GM18502 (cell line): ENCODE measurements around the gene ZNF335.
A peak's percentile ranks its signal among the peaks of the same experiment; 100 is the strongest.
"Not testable (repeated sequence)": the region's sequence is repeated elsewhere in the genome, so short reads cannot be mapped to it uniquely, and the experiment has no call there.

Experiments used
- ATAC-seq: cut with Tn5 transposase; IDR thresholded peaks from one replicate; pipeline ENCODE4 v1.9.1; 2021; ENCODE audit warnings: mild to moderate bottlenecking; ENCODE audit not compliant: unreplicated experiment, poor library complexity

The ZNF335 gene

DNA sequence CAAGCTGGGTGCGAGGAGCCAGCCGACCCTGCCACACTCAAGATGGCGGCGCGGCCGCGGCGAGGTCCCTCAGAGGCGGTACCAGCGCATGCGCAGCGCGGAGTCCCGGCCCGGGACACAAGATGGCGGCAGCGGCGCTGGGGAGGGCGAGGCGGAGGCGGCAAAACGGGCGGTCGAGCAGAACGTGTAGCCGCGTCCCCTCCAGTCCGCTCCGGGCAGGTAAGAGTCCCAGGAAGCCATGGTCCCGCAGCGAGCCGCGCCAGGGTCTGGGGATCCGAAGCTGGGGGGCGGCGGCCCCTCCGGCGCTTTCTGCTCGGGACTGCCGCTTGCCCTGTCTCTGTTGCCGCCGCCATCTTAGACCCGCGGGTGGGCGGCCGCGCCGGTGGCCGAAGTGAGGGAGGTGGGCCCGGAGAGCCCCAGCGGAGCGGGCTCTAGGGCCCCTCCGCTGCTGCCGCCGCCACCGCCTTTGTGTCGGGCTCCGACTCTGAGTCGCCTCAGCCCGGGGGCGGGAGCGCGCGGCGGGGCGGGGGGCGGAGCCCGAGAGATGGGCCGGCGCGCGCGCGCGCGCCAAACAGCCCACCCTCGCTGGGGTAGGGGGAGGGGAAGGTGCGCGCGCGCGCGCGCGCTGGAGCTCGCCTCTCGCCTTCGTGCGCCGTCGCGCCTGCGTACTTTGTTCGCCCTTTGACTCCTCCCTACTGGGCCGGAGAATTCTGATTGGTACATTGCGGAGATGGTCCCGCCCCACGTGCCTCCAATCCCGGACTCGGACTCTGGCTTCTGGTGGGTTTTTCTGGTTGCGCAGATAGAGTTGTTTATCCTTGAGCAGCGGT is 37.2 kb downstream of the ZNF335 start, which contains the start of gene PCIF1:
PCIF1 (plus strand) TSS at position 98 of the 830 bp plus-strand sequence. CDS start 4,317 bp downstream, outside the sequence.
- peak; percentile 77 for ATAC-seq

DNA sequence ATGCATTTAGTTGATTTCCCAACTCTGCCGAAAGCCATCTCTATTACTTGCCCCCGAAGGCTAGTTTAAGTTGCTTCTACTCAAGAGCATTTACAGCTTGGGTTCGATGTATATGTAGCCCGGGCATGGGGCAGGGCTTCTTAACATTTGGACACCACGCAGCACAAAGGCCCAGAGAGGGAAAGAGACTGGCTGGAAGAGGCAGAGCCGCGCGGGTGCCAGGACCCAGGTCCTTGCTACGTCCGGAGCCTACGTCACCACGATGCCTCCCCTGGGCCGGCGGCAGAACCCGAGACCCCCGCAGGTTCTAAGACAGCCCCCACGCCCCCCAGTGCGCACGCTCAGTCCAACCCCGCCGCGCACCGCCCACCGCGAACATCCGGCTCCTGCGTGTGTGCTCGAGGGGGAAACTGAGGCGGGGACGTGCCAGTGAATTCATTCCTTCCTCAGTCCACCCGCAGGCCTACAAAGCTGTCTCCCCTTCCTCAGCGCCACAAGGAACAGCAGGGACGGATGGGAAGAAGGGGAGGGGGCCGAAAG is 37.9 kb downstream of the ZNF335 start:
- peak; percentile 17 for ATAC-seq

DNA sequence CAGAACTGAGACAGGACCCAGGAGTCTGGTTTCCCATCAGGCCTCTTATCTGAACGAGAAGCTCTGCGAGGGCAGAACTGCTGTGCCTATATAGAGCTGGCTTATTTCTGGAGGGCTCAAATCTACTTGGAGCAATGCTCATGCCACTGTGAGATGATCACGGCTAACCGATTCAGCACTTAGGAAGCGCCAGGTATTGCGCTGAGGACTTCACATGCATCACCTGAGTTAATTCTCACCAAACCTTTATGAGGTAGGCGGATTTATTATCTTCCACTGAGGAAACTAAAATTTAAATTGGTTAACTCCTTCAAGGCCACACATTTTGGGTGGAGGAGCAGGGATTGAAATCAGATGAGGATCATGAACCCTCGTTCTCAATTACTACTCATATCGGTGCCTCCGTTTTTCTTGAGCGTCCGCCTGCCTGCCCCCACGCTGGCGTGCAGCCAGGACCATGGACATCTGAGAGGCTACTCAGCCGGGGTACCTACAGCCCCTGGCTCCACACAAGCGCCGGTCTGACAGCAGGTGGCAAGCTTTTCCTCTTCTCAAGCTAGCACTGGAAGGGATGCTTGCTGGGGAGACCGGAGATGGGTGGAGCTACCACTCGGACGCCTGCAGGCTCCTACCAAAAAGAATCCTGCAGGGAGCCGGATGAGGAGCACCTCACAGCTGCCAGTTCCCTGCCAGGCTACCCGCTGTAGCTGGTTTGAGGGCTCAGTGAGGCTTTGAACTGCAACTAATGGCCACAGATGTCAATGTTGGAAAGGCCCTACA is 38.5 kb downstream of the ZNF335 start:
- peak; percentile 13 for ATAC-seq

DNA sequence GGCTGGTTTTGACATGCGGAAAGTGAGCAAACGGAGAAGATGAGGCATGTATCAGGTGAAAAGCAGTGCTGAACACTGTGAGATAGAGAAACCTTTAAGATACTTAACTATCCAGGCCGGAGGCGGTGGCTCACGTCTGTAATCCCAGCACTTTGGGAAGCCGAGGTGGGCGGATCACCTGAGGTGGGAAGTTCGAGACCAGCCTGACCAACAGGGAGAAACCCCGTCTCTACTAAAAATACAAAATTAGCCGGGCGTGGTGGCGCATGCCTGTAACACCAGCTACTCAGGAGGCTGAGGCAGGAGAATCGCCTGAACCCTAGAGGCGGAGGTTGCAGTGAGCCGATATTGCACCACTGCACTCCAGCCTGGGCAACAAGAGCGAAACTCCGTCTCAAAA is 40.3 kb downstream of the ZNF335 start:
- not testable (repeated sequence) for ATAC-seq

DNA sequence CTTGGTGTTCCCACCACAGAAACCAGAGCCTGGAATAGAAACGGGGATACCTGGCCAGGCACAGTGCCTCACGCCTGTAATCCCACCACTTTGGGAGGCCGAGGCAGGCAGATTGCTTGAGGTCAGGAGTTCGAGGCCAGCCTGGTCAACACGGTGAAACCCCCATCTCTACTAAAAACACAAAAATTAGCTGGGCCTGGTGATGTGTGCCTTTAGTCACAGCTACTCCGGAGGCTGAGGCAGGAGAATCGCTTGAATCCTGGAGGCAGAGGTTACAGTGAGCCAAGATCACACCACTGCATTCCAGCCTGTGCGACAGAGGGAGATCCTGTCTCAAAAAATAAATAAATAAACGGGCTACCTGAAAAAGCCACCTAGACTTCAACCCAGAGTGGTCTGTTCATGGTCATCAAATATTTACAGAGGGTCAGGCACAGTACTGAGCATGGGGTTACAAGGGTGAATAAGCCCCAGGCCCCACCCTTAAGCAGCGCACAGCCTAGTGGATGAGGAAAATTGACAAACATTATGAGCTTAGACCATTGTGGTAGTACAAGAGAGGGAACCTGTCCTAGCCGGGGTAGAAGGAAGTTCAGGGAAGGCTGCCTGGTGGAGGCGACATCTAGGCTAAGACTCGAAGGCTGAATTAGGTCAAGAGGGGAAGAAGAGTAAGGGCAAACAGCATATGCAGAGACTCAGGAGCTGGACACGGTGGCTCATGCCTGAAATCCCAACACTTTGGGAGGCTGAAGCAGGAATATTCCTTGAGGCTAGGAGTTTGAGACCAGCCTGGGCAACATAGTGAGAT is 44.7 kb downstream of the ZNF335 start:
- ATAC-seq, result no peak

DNA sequence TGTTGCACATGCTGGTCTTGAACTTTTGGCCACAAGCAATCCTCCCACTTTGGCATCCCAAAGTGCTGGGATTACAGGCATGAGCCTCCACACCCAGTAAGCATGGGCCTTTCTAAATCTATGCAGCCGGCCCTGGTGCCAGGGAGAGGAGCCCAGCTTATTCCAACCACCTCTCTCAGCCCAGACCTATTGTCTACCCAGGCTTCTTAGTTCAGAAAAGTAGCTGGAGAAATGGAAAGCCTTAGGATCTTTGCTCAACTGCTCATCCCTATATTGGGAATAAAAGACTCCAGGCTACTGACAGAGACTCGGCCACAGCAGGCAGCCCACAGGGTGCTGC is 45.3 kb downstream of the ZNF335 start:
- no peak for ATAC-seq

DNA sequence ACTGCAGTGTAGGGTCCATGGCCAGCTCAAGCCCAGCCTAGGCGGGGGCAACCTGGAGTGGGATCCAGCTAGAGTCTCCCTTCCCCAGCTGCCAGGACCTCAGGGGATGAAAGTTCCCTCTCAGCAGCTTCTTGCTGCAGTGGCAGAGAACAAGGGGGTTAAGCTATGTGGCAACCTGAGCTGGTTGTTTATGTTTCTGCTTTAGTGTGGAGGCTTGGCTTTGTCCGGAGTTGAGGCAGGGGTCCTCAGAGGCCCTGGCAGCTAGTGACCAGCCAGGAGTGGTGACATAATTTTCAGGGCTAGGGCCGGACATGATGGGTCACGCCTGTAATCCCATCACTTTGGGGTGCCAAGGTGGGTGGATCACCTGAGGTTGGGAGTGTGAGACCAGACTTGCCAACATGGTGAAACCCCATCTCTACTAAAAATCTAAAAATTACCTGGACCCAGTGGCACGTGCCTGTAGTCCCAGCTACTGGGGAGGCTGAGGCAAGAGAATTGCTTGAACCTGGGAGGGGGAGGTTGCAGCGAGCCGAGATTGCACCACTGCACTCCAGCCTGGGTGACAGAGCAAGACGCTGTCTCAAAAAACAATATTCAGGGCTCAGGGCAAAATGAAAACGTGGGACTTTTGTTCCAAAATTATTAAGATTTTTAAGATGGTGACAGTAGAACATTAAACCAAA is 46.0 kb downstream of the ZNF335 start:
- no peak for ATAC-seq

DNA sequence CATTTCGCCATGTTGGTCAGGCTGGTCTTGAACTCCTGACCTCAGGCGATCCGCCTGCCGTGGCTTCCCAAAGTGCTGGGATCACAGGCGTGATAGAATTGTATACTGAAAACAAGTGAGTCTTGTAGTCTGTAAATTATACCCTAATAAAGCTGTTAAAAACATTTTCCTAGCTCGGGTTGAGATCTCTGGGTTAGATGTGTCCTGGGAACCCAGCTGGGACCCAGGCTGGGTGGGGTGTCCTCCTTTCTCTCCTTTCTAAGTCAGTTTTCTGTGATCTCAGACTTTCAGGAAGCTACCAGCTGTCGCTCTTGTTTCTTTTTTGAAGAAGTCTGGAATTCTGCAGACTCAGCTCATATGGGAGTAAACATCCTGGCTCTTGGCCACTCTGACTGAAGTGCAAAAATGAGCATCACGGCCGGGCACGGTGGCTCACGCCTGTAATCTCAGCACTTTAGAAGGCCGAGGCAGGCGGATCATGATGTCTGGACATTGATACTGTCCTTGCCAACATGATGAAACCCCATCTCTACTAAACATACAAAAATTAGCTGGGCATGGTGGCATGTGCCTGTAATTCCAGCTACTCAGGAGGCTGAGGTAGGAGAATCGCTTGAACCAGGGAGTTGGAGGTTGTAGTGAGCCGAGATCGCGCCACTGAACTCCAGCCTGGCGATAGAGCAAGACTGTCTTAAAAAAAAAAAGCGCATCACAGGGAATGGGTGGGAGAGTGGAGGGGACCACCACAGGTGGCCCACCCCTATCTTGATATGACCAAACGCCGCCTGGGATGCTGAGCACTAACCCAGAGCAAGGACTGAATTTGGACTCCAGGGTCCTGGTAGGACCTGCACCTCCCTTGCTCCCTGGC is 47.4 kb downstream of the ZNF335 start:
- ATAC-seq, result no peak

DNA sequence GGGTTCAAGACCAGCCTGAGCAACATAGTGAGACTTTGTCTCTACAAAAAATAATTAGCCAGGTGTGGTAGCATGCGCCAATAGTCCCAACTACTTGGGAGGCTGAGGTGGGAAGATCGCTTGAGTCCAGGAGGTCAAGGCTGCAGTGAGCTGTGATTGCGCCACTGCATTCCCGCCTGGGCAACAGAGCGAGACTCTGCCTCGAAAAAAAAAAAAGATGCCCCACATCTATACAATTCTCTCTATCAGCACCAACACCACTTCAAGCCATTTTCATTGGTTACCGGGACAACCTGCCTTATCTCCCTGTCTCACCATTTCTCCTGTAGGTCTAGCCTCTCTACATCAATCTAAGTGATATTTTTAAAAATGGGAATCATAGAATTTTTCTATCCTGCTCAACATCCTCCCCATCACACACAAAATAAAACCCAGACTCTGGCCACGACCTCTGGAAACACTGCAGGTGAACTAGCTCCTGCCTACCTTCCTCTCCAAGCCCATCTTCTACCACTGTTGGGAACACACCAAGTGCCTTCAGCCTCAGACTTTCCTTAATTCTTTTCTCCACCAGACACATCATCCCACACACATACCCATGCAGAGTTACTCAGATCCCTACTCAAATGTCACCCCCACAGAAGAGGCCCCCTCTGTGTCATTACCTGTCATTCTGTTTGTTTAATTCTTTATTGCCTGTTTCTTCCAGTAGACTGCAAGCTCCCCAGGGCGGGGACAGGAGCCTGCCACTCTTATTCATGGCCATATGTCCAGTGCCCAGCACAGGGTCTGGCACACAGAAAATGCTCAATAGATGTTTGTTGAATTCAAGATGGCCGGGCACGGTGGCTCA is 50.4 kb downstream of the ZNF335 start:
- ATAC-seq, result no peak

DNA sequence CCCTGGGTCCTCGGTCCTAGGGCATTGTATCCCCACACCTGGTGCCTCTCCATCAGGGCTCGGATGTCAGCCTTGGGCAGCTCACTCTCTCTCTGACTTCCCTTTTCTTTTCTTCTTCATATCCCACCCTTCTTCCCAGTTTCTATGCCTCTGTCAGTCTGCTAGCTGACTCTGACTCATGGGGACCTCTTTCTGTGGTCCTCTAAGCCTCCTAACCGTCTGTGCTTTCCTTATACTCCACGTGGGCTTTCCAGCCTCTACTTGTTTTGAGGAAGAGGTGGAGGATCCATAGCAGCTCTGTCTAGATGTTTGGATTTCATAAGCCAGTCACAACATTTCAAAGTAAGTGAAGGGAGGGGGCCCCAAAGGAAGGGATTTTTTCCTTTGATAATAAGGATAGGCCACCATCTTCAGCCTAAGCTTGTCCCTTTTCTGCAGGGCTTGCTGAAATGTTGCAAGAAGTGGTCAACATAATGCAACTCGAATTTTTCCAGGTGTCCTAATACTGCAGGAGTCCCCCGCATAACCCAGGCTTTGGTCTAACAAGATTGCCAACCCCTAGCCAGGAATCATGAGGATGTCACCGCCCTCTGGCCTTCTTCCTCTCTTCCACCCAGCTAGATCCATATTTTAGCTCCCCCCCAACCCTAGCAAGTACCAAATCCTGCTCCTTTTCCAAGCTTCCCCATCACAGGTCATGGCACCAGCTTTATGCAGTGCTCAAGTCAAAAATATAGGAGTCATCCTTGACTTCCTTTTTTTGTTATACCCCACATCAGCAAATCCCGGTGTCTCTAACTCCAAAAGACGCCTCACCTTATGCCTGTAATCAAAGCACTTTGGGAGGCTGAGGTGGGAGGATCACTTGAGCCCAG is 51.3 kb downstream of the ZNF335 start:
- ATAC-seq, result no peak

DNA sequence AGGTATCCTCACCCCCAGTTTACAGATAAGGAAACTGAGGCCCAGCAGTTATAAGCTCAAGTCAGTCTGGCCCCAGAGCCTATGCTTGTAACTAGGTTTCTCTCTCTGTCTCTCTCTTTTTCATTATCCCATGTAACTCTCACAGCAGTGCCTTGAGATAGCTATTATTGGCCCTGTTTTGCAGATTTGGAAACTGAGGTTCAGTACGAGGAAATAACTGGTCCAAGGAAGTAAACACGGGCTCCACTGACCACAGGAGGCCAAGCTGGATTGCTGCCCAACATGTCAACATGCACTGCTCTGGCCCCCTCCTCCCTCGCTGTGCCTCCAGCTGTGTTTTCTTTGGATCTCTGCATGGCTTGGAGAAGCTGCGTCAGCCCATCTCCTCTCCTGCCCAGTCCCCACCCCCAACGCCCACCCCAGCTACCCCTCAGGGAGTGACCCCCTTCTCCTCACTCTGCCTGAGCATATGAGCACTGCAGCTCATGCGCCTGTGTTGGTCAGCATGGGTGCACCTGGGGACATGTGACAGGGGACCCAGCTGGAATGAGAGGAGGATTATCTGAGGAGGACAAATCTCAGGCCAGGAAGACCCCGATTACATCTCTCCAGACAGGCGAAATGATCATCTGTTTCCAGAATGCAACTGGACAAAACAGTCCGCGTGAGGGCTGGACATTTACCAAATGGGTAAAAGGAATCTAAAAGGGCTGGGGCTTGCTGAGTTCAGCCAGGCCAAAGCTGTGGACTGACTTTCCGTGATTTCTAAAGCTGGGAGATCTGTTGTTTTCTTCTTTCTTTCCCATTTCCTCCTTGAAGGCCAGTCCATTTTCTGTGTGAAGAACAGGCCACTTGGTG is 52.2 kb downstream of the ZNF335 start:
- no peak for ATAC-seq

DNA sequence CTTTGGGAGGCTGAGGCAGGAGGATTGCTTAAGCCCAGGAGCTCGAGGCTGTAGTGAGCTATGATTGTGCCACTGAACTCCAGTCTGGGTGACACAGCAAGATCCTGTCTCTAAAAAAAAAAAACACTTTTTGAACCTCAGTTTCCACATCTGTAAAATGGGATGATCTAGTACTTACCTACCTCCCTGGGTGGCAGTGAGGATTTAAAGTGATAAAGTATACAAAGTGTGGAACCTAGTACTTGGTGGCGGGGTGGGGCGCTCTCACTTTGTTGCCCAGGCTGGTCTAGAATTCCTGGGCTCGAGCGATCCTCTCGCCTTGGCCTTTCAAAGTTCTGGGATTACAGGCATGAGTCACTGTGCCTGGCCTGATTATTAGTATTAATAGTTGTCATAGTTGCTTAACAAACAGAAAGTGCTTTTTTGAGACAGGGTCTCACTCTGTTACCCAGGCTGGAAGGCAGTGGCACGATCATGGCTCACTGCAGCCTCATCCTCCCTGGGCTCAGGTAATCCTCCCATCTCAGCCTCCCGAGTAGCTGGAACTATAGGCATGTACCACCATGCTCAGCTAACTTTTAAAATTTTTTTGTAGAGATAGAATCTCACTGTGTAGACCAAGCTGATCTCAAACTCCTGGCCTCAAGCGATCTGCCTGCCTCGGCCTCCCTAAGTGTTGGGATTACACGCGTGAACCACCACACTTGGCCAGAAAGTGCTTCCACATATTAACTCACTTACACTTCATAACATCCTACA is 53.0 kb downstream of the ZNF335 start:
- ATAC-seq, result no peak

DNA sequence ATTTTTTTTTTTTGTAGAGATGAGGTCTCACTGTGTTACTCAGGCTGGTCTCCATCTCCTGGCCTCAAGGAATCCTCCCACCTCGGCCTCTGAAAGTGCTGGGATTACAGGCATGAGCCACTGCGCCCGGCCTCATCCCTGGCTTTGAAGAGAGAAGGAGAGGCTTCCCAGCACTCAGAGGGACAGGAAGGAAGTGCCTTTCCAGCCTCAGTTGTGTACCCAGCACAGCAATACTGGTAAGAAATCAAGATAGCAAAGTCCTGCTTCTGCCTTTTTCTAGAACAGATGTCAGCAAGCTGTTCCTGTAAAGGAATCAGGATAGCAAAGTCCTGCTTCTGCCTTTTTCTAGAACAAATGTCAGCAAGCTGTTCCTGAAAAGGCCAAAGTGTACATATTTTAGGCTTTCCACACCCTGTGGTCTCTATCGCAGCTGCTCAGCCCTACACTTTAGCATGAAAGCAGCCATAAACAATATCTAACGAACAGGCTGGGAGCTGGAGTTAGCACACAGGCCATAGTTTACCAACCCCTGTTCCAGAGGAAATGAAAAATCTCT is 53.7 kb downstream of the ZNF335 start:
- ATAC-seq, result no peak

DNA sequence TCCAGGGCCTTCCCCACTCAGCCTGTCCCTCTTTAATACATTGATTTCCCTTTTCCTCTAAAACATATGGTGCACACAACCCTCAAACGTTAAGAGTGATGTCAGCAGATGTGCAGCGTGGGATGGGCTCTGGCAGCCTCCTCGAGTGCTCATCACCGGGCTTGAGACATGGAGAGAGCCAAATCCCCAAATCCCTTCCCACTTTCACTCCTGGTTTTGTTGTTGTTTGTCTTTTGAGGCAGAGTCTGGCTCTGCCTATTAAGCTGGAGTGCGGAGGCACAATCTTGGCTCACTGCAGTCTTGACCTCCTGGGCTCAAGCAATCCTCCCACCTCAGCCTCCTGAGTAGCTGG is 54.2 kb downstream of the ZNF335 start:
- no peak for ATAC-seq

DNA sequence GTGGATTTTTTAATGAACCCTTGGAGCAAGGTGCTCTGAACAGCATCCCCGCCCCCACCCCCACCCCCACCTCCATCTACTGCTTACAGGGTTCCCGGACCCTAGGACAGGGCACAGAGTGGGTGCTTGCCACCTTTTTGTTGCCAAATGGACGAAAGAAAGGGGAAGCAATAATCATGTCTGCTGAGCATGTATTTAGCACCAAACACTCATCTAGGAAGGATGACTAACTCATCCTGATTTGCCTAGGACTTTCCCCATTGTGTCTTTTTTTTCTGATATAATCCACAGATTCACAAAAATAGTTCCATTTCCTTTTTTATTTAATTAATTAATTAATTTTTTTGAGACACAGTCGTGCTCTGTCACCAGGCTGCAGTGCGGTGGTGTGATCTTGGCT is 58.9 kb downstream of the ZNF335 start:
- no peak for ATAC-seq

DNA sequence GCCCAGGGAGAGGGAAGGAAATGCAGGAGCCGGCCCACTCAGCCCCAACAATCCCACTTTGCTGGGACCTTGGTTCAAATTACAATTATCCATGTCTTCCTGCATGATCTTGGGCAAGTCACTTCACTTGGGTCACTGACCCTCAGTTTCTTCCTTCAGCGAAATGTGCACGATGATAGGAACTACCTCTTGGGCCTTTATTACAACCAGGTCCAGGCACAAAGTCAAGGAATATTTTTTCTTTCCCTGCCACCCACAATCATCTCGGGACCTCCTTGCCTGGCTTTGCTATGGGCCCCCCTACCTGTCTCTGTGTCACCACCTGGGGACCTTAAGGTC is 59.7 kb downstream of the ZNF335 start:
- no peak for ATAC-seq
